ENCODE measurements around the gene PADI3. TPM values are rescaled to one million over a fixed set of nuclear protein-coding genes. Genes with fewer than 3 reads are reported as not detected.

Gene PADI3
- total and polyA plus RNA-seq, 2 of the 13 experiments (the other 11 are each of a cell fraction or from before 2014, with no cell fraction given), result not detected

GRCh38 chr1:17225140-17225539 is 23.8 kb upstream of the PADI3 start:
- Histone ChIP-seq H3K9me3 (ENCODE audit: low read length) (no peaks in the 10 kb centered on the region), H3K27ac (ENCODE audit: extremely low read length, insufficient read depth, low read length) (no peak overlapping the region), H2AFZ (ENCODE audit: low read length) (no peak overlapping the region), H3K4me1 (ENCODE audit: insufficient read depth, low read length) (no peaks in the 10 kb centered on the region), H3K27me3 (ENCODE audit: control insufficient read depth in 1 of 2, insufficient read depth in 2 of 2, low read length in 2 of 2) (peaks cover 1 to 29% of the 10 kb centered on the region in 2 experiments), H3K4me2 (ENCODE audit: low read depth, low read length) (no peak overlapping the region), H3K4me3 (replicated peaks in 1 of 3; ENCODE audit: insufficient read depth in 1 of 3, low read depth in 2 of 3, low read length in 3 of 3) (no peak overlapping the region), H3K9ac (ENCODE audit: insufficient read depth, low read depth, low read length) (no peak overlapping the region), H3K79me2 (ENCODE audit: insufficient read depth, low read length) (no peaks in the 10 kb centered on the region), H3K36me3 (replicated peaks in 1 of 2; ENCODE audit: control insufficient read depth in 1 of 2, insufficient read depth in 2 of 2, low read length in 2 of 2) (no peaks in the 10 kb centered on the region), H4K20me1 (ENCODE audit: insufficient read depth, low read length) (no peaks in the 10 kb centered on the region)
- ATAC-seq, result no peak
- ChIA-PET POLR2A (no interaction called here), CTCF (ENCODE audit: low intra/inter-chr PET ratio, low total read pairs) (no interaction called here)
- FAIRE-seq, result no peak
- BruUV-seq (replicated peaks), result no TSS peak
- 0% methylated on average over 1 of the region's 6 CpGs for WGBS (ENCODE audit: low lambda C conversion rate)
- DNase-seq (ENCODE audit: low spot score), result no peak
- intact Hi-C loops (cut with micrococcal nuclease; ENCODE audit: unreplicated experiment), result no loop called here
- TF ChIP-seq KDM5B (CRISPR knock-in tag; IDR thresholded peaks at IDR 0.05; ENCODE audit: borderline replicate concordance), result no peak
- TF ChIP-seq MNT (IDR thresholded peaks at IDR 0.05), result no peak
- no peak for TF ChIP-seq HMG20B (CRISPR knock-in tag; conservative IDR thresholded peaks at IDR 0.05)
- TF ChIP-seq ZBTB7B (CRISPR knock-in tag; IDR thresholded peaks at IDR 0.05), result no peak
- no peak for TF ChIP-seq ZNF282 (IDR thresholded peaks at IDR 0.05; ENCODE audit: partially characterized antibody)
- no peak for TF ChIP-seq MIXL1 (CRISPR knock-in tag; IDR thresholded peaks at IDR 0.05)
- TF ChIP-seq ZNF547 (CRISPR knock-in tag; IDR thresholded peaks at IDR 0.05), result no peak
- in situ Hi-C loops (cut with HindIII; ENCODE audit: extremely low pct_ligation_motif_present, low pct_unique_long_range_greater_than_20kb), result loop anchor here (25.0 kb wide), 1 partner anchor 263 kb away; no protein-coding TSS in a partner anchor

GRCh38 chr1:17227358-17227915 is 21.5 kb upstream of the PADI3 start:
- no peak overlapping the region for H3K4me2 ChIP-seq (ENCODE audit: low read depth, low read length)
- no peaks in the 10 kb centered on the region for H4K20me1 ChIP-seq (ENCODE audit: insufficient read depth, low read length)
- ATAC-seq (no peak), DNase-seq (ENCODE audit: low spot score) (no peak), FAIRE-seq (no peak)
- H3K79me2 ChIP-seq (ENCODE audit: insufficient read depth, low read length), result no peaks in the 10 kb centered on the region
- in situ Hi-C loops (cut with HindIII; ENCODE audit: extremely low pct_ligation_motif_present, low pct_unique_long_range_greater_than_20kb), result loop anchor here (25.0 kb wide), 1 partner anchor 265 kb away; no protein-coding TSS in a partner anchor
- H3K36me3 ChIP-seq (replicated peaks in 1 of 2; ENCODE audit: control insufficient read depth in 1 of 2, insufficient read depth in 2 of 2, low read length in 2 of 2), result no peaks in the 10 kb centered on the region
- intact Hi-C loops (cut with micrococcal nuclease; ENCODE audit: unreplicated experiment), result no loop called here
- no TSS peak for BruUV-seq (replicated peaks)
- H3K27me3 ChIP-seq (ENCODE audit: control insufficient read depth in 1 of 2, insufficient read depth in 2 of 2, low read length in 2 of 2), result peaks cover 1 to 25% of the 10 kb centered on the region in 2 experiments; a peak in 4 of 5 replicates
- no peak overlapping the region for H3K9ac ChIP-seq (ENCODE audit: insufficient read depth, low read depth, low read length)
- ChIA-PET CTCF (ENCODE audit: low intra/inter-chr PET ratio, low total read pairs) (no interaction called here), POLR2A (no interaction called here)
- TF ChIP-seq ZSCAN9 (CRISPR knock-in tag; IDR thresholded peaks at IDR 0.05; ENCODE audit: borderline replicate concordance), result no peak
- no peaks in the 10 kb centered on the region for H3K4me1 ChIP-seq (ENCODE audit: insufficient read depth, low read length)
- WGBS (ENCODE audit: low lambda C conversion rate), result 38% methylated on average over 7 of the region's 7 CpGs
- no peak overlapping the region for H3K4me3 ChIP-seq (replicated peaks in 1 of 3; ENCODE audit: insufficient read depth in 1 of 3, low read depth in 2 of 3, low read length in 3 of 3)
- H3K9me3 ChIP-seq (ENCODE audit: low read length), result no peaks in the 10 kb centered on the region
- H3K27ac ChIP-seq (ENCODE audit: extremely low read length, insufficient read depth, low read length), result no peak overlapping the region
- H2AFZ ChIP-seq (ENCODE audit: low read length), result no peak overlapping the region

Data from HepG2 (cell line).